ENCODE results near the gene GAP43. TPM values are rescaled to one million over a fixed set of nuclear protein-coding genes. Genes with fewer than 3 reads are reported as not detected.

The GAP43 gene
- total RNA-seq, 2 donors from 2014 or later, result 2.8 to 6.1 TPM

GRCh38 chr3:115648559-115648958 lies 25.2 kb downstream of the GAP43 start:
- Histone ChIP-seq H3K4me3 (no peak overlapping the region), H3K9me3 (no peaks in the 10 kb centered on the region), H3K27me3 (replicated peaks; ENCODE audit: insufficient read depth) (no peaks in the 10 kb centered on the region), H3K27ac (no peak overlapping the region), H3K36me3 (no peaks in the 10 kb centered on the region), H3K4me1 (ENCODE audit: control insufficient read depth in 1 of 2, low read depth in 2 of 2) (peaks cover 3 to 23% of the 10 kb centered on the region in 2 donors)
- no peak for ATAC-seq (ENCODE audit: insufficient number of reproducible peaks, low FRiP score, low read depth)
- no peak for TF ChIP-seq CTCF (IDR thresholded peaks at IDR 0.05)
- no peak for DNase-seq (ENCODE audit: low spot score)

GRCh38 chr3:115651087-115651486 lies 27.8 kb downstream of the GAP43 start:
- TF ChIP-seq CTCF (IDR thresholded peaks at IDR 0.05), result no peak
- Histone ChIP-seq H3K4me3 (no peak overlapping the region), H3K36me3 (no peaks in the 10 kb centered on the region), H3K9me3 (no peaks in the 10 kb centered on the region), H3K4me1 (ENCODE audit: control insufficient read depth in 1 of 2, low read depth in 2 of 2) (peaks cover 1 to 8% of the 10 kb centered on the region in 2 donors), H3K27ac (no peak overlapping the region), H3K27me3 (replicated peaks; ENCODE audit: insufficient read depth) (no peaks in the 10 kb centered on the region)
- ATAC-seq (ENCODE audit: insufficient number of reproducible peaks, low FRiP score, low read depth) (no peak), DNase-seq (ENCODE audit: low spot score) (no peak)

GRCh38 chr3:115651599-115651998 lies 28.3 kb downstream of the GAP43 start:
- Histone ChIP-seq H3K27me3 (replicated peaks; ENCODE audit: insufficient read depth) (no peaks in the 10 kb centered on the region), H3K36me3 (no peaks in the 10 kb centered on the region), H3K4me1 (ENCODE audit: control insufficient read depth in 1 of 2, low read depth in 2 of 2) (peaks cover 0 to 3% of the 10 kb centered on the region in 2 donors), H3K27ac (no peak overlapping the region), H3K9me3 (no peaks in the 10 kb centered on the region), H3K4me3 (no peak overlapping the region)
- DNase-seq (ENCODE audit: low spot score), result no peak
- TF ChIP-seq CTCF (IDR thresholded peaks at IDR 0.05), result no peak
- ATAC-seq (ENCODE audit: insufficient number of reproducible peaks, low FRiP score, low read depth), result no peak

- Histone ChIP-seq H3K4me3 (no peak overlapping the region), H3K27ac (no peak overlapping the region), H3K9me3 (no peaks in the 10 kb centered on the region), H3K27me3 (replicated peaks; ENCODE audit: insufficient read depth) (no peaks in the 10 kb centered on the region), H3K4me1 (ENCODE audit: control insufficient read depth in 1 of 2, low read depth in 2 of 2) (peaks cover 0 to 7% of the 10 kb centered on the region in 2 donors), H3K36me3 (no peaks in the 10 kb centered on the region)
- ATAC-seq (ENCODE audit: insufficient number of reproducible peaks, low FRiP score, low read depth) (no peak), DNase-seq (ENCODE audit: low spot score) (no peak)
- TF ChIP-seq CTCF (IDR thresholded peaks at IDR 0.05), result no peak
Observed at GRCh38 chr3:115652738-115653137, 29.4 kb downstream of the GAP43 start.

- H3K36me3 ChIP-seq, result no peaks in the 10 kb centered on the region
- ATAC-seq (ENCODE audit: insufficient number of reproducible peaks, low FRiP score, low read depth), result no peak
- H3K27me3 ChIP-seq (replicated peaks; ENCODE audit: insufficient read depth), result no peaks in the 10 kb centered on the region
- H3K4me1 ChIP-seq (ENCODE audit: control insufficient read depth in 1 of 2, low read depth in 2 of 2), result peaks cover 6 to 25% of the 10 kb centered on the region in 2 donors
- H3K4me3 ChIP-seq, result no peak overlapping the region
- DNase-seq (ENCODE audit: low spot score), result no peak
- H3K9me3 ChIP-seq, result no peaks in the 10 kb centered on the region
- TF ChIP-seq CTCF (IDR thresholded peaks at IDR 0.05), result no peak
- H3K27ac ChIP-seq, result no peak overlapping the region
Observed at GRCh38 chr3:115655761-115656282, 32.5 kb downstream of the GAP43 start.
